Pons (tissue), 1 donor: Measurements from ENCODE around the gene KCNT1.

ENCODE experiments used
- DNase-seq: peaks from one replicate; pipeline ENCODE4 v3.0.0-alpha.2; 2016; ENCODE audit warnings: low spot score

KCNT1 gene

GRCh38 chr9:135765416-135765815 is 63.4 kb downstream of the KCNT1 start:
- DNase-seq, result no peak

GRCh38 chr9:135766251-135766650 is 64.3 kb downstream of the KCNT1 start:
- DNase-seq, result no peak

GRCh38 chr9:135766707-135767106 is 64.7 kb downstream of the KCNT1 start:
- no peak for DNase-seq

GRCh38 chr9:135768516-135769218 is 66.7 kb downstream of the KCNT1 start:
- DNase-seq, result no peak

GRCh38 chr9:135769489-135770202 is 67.7 kb downstream of the KCNT1 start:
- DNase-seq, result no peak

GRCh38 chr9:135770203-135770535 is 68.2 kb downstream of the KCNT1 start:
- no peak for DNase-seq

DNA sequence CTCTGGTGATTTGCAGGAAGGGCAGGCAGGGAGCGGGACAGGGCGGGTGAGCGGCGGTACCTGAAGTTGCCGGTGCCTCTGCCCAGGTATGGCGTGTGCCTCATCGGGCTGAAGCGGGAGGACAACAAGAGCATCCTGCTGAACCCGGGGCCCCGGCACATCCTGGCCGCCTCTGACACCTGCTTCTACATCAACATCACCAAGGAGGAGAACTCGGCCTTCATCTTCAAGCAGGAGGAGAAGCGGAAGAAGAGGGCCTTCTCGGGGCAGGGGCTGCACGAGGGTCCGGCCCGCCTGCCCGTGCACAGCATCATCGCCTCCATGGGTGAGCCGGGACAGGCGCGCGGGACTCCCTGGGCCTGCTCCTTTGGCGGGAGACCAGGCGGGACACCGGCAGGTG is 68.8 kb downstream of the KCNT1 start:
- DNase-seq, result no peak

GRCh38 chr9:135771401-135772051 is 69.5 kb downstream of the KCNT1 start:
- DNase-seq, result no peak

- no peak for DNase-seq
Observed at GRCh38 chr9:135772056-135772646, 70.2 kb downstream of the KCNT1 start.

GRCh38 chr9:135772702-135773493 is 70.9 kb downstream of the KCNT1 start:
- DNase-seq, result no peak

GRCh38 chr9:135773530-135774238 is 71.7 kb downstream of the KCNT1 start:
- no peak for DNase-seq

DNA sequence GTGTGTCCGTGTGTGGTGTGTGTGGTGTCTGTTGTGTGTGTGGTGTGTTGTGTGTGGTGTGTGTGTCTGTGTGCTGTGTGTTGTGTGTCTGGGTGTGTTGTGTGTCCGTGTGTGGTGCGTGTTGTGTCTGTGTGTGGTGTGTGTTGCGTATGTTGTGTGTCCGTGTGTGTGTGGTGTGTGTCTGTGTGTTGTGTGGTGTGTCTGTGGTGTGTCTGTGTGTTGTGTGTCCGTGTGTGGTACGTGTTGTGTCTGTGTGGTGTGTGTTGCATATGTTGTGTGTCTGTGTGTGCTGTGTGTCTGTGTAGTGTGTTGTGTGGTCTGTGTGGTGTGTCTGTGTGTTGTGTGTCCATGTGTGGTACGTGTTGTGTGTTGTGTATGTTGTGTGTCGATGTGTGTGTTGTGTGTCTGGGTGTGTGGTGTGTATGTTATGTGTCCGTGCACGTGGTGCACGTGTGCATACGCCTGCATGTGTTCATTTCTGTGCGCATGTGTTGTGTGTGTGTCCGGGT is 72.3 kb downstream of the KCNT1 start:
- DNase-seq, result no peak

GRCh38 chr9:135774794-135775525 is 73.0 kb downstream of the KCNT1 start:
- no peak for DNase-seq

- DNase-seq, result no peak
Observed at GRCh38 chr9:135775911-135776310, 73.9 kb downstream of the KCNT1 start.

DNA sequence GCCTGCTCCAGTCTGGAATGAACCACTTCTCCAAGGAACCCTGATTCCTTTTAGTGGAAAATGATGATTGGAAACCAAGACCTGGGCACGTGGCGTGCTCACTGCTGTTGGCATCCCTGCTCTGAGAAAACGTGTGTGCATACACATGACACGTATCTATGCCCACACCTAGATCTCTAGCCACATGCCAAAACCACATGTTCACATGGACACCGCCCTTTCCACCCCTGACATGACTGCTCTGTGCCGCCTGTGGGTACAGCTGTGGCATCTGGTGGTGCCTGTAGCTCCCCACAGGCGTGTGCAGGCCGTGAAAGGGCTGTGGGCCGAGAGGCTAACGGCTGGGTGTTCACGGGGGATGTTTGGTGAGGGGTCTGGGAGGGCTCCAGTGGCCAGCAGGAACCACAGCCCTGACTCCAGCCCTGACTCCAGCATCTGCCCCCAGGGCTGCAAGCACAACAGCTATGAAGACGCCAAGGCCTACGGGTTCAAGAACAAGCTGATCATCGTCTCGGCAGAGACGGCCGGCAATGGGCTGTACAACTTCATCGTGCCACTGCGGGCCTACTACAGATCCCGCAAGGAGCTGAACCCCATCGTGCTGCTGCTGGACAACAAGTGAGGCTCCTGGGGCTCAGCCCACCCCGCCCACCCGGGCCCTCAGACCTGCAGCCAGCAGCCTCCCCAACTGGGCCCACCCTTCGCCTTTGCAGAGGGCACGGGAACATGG is 75.1 kb downstream of the KCNT1 start:
- DNase-seq, result no peak

GRCh38 chr9:135777623-135778177 is 75.7 kb downstream of the KCNT1 start:
- DNase-seq, result no peak

- no peak for DNase-seq
Observed at GRCh38 chr9:135778421-135778820, 76.4 kb downstream of the KCNT1 start.

DNA sequence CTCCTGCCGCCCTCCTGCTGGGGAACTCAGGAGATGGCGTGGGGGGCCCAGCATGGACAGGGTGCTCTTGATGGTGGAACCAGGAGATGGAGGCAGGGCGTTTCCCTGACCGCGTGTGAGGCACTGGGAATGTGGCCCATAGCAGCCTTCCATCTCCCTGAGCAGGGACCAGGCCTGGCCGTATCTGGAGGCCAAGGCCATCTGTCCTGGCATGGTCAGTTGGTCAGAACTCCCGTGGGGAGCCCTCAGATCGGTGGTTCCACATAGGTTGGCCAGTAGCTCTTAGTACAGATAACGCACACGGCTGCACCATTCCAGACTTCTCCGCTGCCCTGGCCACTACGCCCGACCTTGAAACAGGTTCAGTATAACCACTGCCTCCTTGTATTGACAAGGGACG is 77.6 kb downstream of the KCNT1 start:
- DNase-seq, result no peak

DNA sequence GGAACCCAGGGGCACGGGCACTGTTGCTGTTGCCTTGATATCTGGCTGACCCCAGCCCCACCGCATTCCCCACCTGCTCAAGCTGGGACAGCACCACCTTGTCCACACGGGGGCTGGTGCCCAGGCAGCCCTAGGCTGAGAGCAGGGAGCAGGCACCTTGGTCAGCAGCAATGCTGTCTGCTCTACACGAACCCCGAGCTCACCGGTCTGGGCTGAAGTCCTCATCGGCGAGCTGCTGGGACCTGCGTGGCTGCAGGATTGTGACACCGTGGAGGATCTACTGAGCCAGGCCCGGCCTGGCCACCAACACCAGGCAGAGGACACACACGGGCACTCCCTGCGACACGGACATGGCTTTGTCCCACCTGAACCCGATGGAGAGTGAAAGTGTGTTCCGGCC is 78.1 kb downstream of the KCNT1 start:
- no peak for DNase-seq

- no peak for DNase-seq
Observed at GRCh38 chr9:135780626-135781025, 78.6 kb downstream of the KCNT1 start.
